DOHH2 (cell line): Measurements from ENCODE around the gene OR1N1.
"Not testable (repeated sequence)": the region's sequence is repeated elsewhere in the genome, so short reads cannot be mapped to it uniquely, and the experiment has no call there.

Experiments
- CTCF ChIP-seq: fragments of 200-600 bp; sonication (generic); IDR thresholded peaks from one replicate; pipeline ENCODE4 v1.5.1; 2014; ENCODE audit warnings: antibody characterized with exemption, mild to moderate bottlenecking, low read depth, low read length; ENCODE audit not compliant: poor library complexity, severe bottlenecking
- EZH2phosphoT487 ChIP-seq: fragments of 200-600 bp; sonication (generic); IDR thresholded peaks from 2 replicates; pipeline ENCODE4 v1.6.1; 2017; ENCODE audit warnings: borderline replicate concordance, mild to moderate bottlenecking, antibody characterized with exemption, low read length, moderate library complexity, mixed read lengths

DNA sequence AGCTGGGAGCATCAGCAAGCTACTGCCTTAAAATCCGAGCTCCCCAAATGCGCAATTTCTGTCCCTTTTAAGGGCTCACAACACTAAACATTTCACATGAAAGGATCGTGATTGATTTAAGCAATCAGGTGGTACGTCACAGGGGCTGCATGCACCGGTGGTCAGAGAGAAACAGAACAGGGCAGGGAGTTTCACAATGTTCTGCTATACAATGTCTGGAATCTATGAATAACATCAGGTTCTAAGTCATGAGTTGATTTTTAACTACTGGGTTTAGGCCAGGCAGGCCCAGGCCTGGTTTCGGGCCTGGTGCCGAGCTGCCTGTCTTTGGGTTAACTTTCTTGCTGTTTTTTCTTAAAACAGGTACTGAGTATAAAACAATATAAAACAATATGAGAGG, 10.0 kb upstream of the OR1N1 start:
- not testable (repeated sequence) for TF ChIP-seq CTCF, EZH2phosphoT487
